K562 (cell line): ENCODE data around the gene FRAT1. TPM values are rescaled to one million over a fixed set of nuclear protein-coding genes. Genes with fewer than 3 reads are reported as not detected.

Experiments used
- BHLHE40 ChIP-seq: IDR thresholded peaks from 2 replicates; pipeline ENCODE4 v1.6.1; 2011; ENCODE audit warnings: low read length, improper control_type of control experiment
- E2F6 ChIP-seq, 2 experiments: IDR thresholded peaks; 2 replicates each; pipeline ENCODE4 v1.6.1; 2011; ENCODE audit warnings: borderline replicate concordance in 1 of 2, control low read depth in 1 of 2, low read depth in 1 of 2, low read length in 1 of 2, mild to moderate bottlenecking in 1 of 2, mixed read lengths in 1 of 2, moderate library complexity in 1 of 2; ENCODE audit not compliant: insufficient read depth in 1 of 2, insufficient read length in 1 of 2, poor library complexity in 1 of 2, severe bottlenecking in 1 of 2; ENCODE audit errors: extremely low read depth in 1 of 2
- FOXK2 ChIP-seq, 2 experiments: fragments of 450-650 bp; IDR thresholded peaks in 1 of 2; conservative IDR thresholded peaks in 1 of 2; 2 replicates each; pipeline ENCODE4 v1.6.1; 2016; ENCODE audit warnings: low read depth in 2 of 2, mild to moderate bottlenecking in 1 of 2
- HNRNPK ChIP-seq: fragments of 200-400 bp; formaldehyde crosslinking; IDR thresholded peaks from one replicate; pipeline ENCODE4 v1.6.1; 2018; ENCODE audit warnings: mild to moderate bottlenecking, low read depth, low read length; ENCODE audit not compliant: poor library complexity, severe bottlenecking
- KAT2B ChIP-seq: IDR thresholded peaks from one replicate; pipeline ENCODE4 v1.6.1; 2012; ENCODE audit warnings: low read depth, mild to moderate bottlenecking, control low read depth, inconsistent platforms, low read length, moderate library complexity
- KDM5B ChIP-seq: fragments of 200-600 bp; sonication (generic); IDR thresholded peaks from 2 replicates; pipeline ENCODE4 v1.6.1; 2012; ENCODE audit warnings: low read depth, mild to moderate bottlenecking, moderate library complexity, low read length, control low read depth, inconsistent platforms; ENCODE audit not compliant: insufficient replicate concordance
- MEIS2 ChIP-seq: fragments of 450-650 bp; IDR thresholded peaks from 2 replicates; pipeline ENCODE4 v1.6.1; 2014; ENCODE audit warnings: mild to moderate bottlenecking; ENCODE audit not compliant: partially characterized antibody
- NFE2L1 ChIP-seq: fragments of 450-650 bp; IDR thresholded peaks from 2 replicates; pipeline ENCODE4 v1.6.1; 2016; ENCODE audit warnings: missing genetic modification characterization, low read depth, mild to moderate bottlenecking, missing compliant biosample characterization, moderate library complexity, borderline replicate concordance
- NONO ChIP-seq, 2 experiments: fragments of 200-400 bp in 1 of 2; fragments of 450-650 bp in 1 of 2; formaldehyde crosslinking in 1 of 2; IDR thresholded peaks; 2 replicates each; pipeline ENCODE4 v1.6.1; 2017; ENCODE audit warnings: low read depth in 2 of 2, mild to moderate bottlenecking in 2 of 2, moderate library complexity in 2 of 2, low read length in 1 of 2
- POLR2AphosphoS5 ChIP-seq: IDR thresholded peaks from 2 replicates; pipeline ENCODE4 v1.6.1; 2011; ENCODE audit warnings: mild to moderate bottlenecking, low read depth, low read length, moderate library complexity; ENCODE audit not compliant: control insufficient read depth, insufficient read depth
- RAD21 ChIP-seq, 2 experiments: fragments of 250-450 bp in 1 of 2; fragments of 450-650 bp in 1 of 2; sonication (Bioruptor Pico) in 1 of 2; formaldehyde crosslinking in 1 of 2; IDR thresholded peaks in 1 of 2; conservative IDR thresholded peaks in 1 of 2; 2 replicates each; pipeline versions ENCODE4 v1.4.0 to v1.8.0; 2020 to 2022; ENCODE audit warnings: mild to moderate bottlenecking in 2 of 2, moderate library complexity in 1 of 2
- TCF7L2 ChIP-seq: fragments of 150-350 bp; IDR thresholded peaks from 2 replicates; pipeline ENCODE4 v1.6.1; 2016; ENCODE audit warnings: low read depth, mild to moderate bottlenecking, low read length, moderate library complexity
- TEAD2 ChIP-seq: fragments of 450-650 bp; IDR thresholded peaks from 2 replicates; pipeline ENCODE4 v1.6.1; 2016; ENCODE audit warnings: missing genetic modification characterization, control low read depth, missing compliant biosample characterization
- ZNF232 ChIP-seq: sonication (generic); formaldehyde crosslinking; IDR thresholded peaks from 2 replicates; pipeline ENCODE4 v1.8.0; 2022; ENCODE audit warnings: mild to moderate bottlenecking, missing genetic modification reagents
- ZNF584 ChIP-seq: fragments of 200-800 bp; sonication (Bioruptor generic); IDR thresholded peaks from 2 replicates; pipeline ENCODE4 v1.6.1; 2016; ENCODE audit warnings: low read depth, mild to moderate bottlenecking, missing genetic modification characterization, missing compliant biosample characterization
- polyA plus RNA-seq, 8 experiments: library from polyadenylated mRNA; depleted of rRNA in 4 of 8; stranded (reverse) in 5 of 8; unstranded in 3 of 8; fragments of >200 nt; fragmentation: Nextera tagmentation in 2 of 8; fragmentation: Illumina TruSeq in 1 of 8; extraction: Ambion mirVana in 2 of 8; extraction: Trizol in 1 of 8; gene quantifications; 2 replicates each; pipeline versions ENCODE4 v1.2.1 to v1.2.3, GENCODE V29; 2011 to 2014; ENCODE audit warnings: inconsistent platforms in 1 of 8, missing spikeins in 1 of 8
- total RNA-seq, 7 experiments: library from RNA; depleted of rRNA in 6 of 7; stranded (reverse); fragments of >200 nt in 6 of 7; fragmentation: Illumina TruSeq in 2 of 7; extraction: Trizol in 2 of 7; gene quantifications; 2 replicates each; pipeline versions ENCODE4 v1.2.1 to v1.2.3, GENCODE V29; 2011 to 2021; ENCODE audit warnings: low replicate concordance in 1 of 7
- TF ChIP-seq, protein P1 (sequence below): fragments of 250-450 bp; sonication (Bioruptor Pico); IDR thresholded peaks from 2 replicates; pipeline ENCODE4 v1.8.0; 2021; ENCODE audit warnings: borderline replicate concordance, mild to moderate bottlenecking, moderate library complexity; ENCODE audit not compliant: poor library complexity, severe bottlenecking

FRAT1 gene
- total and polyA plus RNA-seq, 9 of the 15 experiments (the other 6 are each of a cell fraction or from before 2014, with no cell fraction given): 0.11 to 4.6 (median 1.4) TPM

- no peak for TF ChIP-seq MEIS2
- peak; percentile 100 for TF ChIP-seq FOXK2 (conservative IDR thresholded peaks at IDR 0.05 in 1 of 2, IDR thresholded peaks at IDR 0.05 in 1 of 2; ENCODE audit: low read depth in 2 of 2)
- 0 out of 2 replicates have a peak, but pooled peaks have one; percentile 11 for TF ChIP-seq POLR2AphosphoS5
- peak; percentile 88 for TF ChIP-seq TCF7L2
- no peak for TF ChIP-seq ZNF584
- TF ChIP-seq E2F6 (IDR thresholded peaks at IDR 0.05; ENCODE audit: borderline replicate concordance in 1 of 2, extremely low read depth in 1 of 2, insufficient read depth in 1 of 2, insufficient read length in 1 of 2, low read depth in 1 of 2, low read length in 1 of 2, poor library complexity in 1 of 2, severe bottlenecking in 1 of 2): peak in 1 of 2 experiments; percentile 81
- no peak for TF ChIP-seq KAT2B
- peak; percentile 48 to 99; a peak in 2 of 4 replicates for TF ChIP-seq NONO (IDR thresholded peaks at IDR 0.05; ENCODE audit: low read depth in 2 of 2, low read length in 1 of 2)
- no peak for TF ChIP-seq RAD21 (CRISPR knock-in tag; conservative IDR thresholded peaks at IDR 0.05 in 1 of 2, IDR thresholded peaks at IDR 0.05 in 1 of 2)
- TF ChIP-seq ZNF232 (CRISPR knock-in tag): no peak
- no peak for TF ChIP-seq NFE2L1
- TF ChIP-seq KDM5B: peak; percentile 81
- peak; percentile 87 for TF ChIP-seq BHLHE40
- TF ChIP-seq HNRNPK: no peak
- TF ChIP-seq, protein P1, sequence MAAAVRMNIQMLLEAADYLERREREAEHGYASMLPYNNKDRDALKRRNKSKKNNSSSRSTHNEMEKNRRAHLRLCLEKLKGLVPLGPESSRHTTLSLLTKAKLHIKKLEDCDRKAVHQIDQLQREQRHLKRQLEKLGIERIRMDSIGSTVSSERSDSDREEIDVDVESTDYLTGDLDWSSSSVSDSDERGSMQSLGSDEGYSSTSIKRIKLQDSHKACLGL: no peak
- no peak for TF ChIP-seq TEAD2 (tag)
Measured at GRCh38 chr10:97318772-97319651, at the start of gene FRAT1 (continued).
